Kidney capillary endothelial cell (primary cell): ENCODE results near the gene DLAT.
"Not testable (repeated sequence)": the region's sequence is repeated elsewhere in the genome, so short reads cannot be mapped to it uniquely, and the experiment has no call there.

Experiments
- DNase-seq: peaks from one replicate; pipeline ENCODE4 v3.0.0-alpha.2; 2018; ENCODE audit warnings: low spot score

DLAT gene

DNA sequence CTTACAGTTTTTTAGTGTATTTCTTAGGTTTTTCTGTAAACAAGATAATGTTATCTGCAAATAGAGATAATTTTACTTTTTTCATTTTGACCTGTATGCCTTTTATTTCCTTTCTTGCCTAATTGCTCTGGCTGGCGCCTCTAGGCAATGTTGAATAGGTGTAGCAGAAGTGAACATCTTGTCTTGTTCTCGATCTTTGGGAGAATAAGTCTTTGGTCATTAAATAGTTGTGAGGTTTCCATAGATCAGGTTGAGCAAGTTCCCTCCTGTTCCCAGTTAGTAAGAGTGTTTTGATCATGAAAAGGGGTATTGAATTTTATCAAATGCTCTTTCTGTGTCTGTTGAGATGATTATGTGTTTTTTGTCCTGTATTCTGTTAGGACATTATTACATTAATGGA is 24.6 kb downstream of the DLAT start:
- DNase-seq = no peak

- DNase-seq = no peak
Observed at GRCh38 chr11:112050721-112051120, 25.5 kb downstream of the DLAT start.

GRCh38 chr11:112051768-112052167 is 26.6 kb downstream of the DLAT start:
- DNase-seq = no peak

- DNase-seq = no peak
Observed at GRCh38 chr11:112057170-112057569, 32.0 kb downstream of the DLAT start.

DNA sequence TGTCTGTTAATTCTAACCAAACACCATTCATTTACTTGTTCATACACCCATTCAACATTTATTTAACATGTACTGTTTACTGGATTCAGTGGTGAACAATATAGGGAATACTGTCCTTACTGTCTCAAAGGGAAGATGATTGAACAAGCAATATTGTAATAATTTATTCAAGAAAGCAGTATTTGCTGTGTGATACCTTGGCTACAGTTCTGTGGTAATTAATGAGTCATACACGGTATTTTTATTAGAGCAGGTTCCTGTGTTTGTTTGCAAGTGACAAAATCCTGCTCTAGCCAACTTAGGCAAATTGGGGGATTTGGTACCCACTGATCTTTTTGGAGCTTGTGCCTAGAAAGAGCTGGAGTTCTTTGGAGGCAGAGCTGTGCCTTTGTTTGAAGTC is 32.9 kb downstream of the DLAT start:
- no peak for DNase-seq

- DNase-seq = no peak
Observed at GRCh38 chr11:112062923-112063322, 37.7 kb downstream of the DLAT start.

GRCh38 chr11:112073941-112074811 is 49.0 kb downstream of the DLAT start, which contains the start of the genes NKAPD1 and PIH1D2:
Gene NKAPD1, plus strand, starts transcription at chr11:112074299. Its CDS starts 1,276 bp downstream, at chr11:112075575.
Gene PIH1D2, minus strand, starts transcription at chr11:112074017. Its CDS starts 843 bp downstream, at chr11:112073174.
- peak; percentile 83 for DNase-seq

GRCh38 chr11:112082729-112083128 is 57.5 kb downstream of the DLAT start:
- no peak for DNase-seq

GRCh38 chr11:112085822-112086421 is 60.7 kb downstream of the DLAT start:
- DNase-seq = peak; percentile 35

DNA sequence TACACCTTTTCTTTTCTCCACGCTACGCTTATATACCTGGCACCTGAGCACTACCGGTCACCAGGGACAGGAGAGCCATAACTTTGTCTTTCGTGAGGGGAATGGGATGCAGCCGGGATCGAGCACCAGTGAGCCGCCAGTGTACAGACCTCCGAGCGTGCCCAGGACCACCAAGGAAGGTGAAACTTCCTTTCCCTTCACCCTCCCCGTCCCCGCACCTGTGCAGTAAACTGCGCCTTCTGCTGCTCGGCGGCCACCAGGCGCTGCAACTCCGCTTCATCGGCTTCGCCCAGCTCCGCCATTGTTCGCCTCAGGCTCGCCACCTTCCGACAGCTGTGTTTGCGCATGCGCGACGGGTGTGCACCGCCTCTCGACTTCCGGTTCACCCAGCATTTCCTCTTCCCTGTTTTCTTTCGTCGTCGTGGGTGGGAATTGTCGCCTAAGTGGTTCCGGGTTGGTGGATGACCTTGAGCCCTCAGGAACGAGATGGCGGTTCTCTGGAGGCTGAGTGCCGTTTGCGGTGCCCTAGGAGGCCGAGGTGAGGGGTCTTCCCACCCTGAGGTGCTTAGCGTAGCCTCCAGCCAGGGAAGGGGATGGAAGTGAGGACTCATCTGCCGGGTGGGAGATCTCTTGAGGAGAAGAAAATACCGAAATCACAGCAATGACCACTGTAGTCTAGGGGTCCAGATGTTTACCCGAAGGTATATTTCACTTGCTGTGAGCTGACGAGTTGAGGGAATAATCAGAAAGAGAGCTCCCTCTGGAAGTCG is 61.4 kb downstream of the DLAT start, which contains the start of the genes SDHD and TIMM8B:
SDHD (plus strand) TSS at position 452 of the 770 bp plus-strand sequence; CDS start at position 487, 35 bp downstream.
TIMM8B (minus strand) TSS at position 335 of the 770 bp plus-strand sequence; CDS start at position 302, 33 bp downstream.
- DNase-seq = peak; percentile 96

DNA sequence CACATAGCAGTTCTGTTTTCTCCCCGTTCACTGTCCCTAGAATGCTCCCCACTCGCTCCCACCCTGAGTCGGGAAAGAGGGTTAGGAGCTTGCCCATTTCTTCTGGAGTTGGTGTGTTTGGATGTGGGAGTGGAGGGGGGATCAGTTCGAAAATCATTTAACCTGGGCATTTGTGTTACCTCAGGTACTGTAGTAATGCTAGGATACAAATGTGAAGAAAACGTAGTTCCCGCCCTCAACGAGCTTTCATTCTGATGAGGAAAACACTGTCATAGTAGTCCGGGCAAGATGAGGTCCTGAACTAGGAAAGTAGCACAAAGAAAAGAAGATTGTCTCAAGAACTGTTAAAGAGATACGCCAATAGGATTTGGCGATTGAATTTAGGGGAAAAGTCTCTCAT is 62.0 kb downstream of the DLAT start:
- DNase-seq = no peak

- DNase-seq = not testable (repeated sequence)
Observed at GRCh38 chr11:112095302-112095701, 70.1 kb downstream of the DLAT start.

- no peak for DNase-seq
Observed at GRCh38 chr11:112096194-112096593, 71.0 kb downstream of the DLAT start.

DNA sequence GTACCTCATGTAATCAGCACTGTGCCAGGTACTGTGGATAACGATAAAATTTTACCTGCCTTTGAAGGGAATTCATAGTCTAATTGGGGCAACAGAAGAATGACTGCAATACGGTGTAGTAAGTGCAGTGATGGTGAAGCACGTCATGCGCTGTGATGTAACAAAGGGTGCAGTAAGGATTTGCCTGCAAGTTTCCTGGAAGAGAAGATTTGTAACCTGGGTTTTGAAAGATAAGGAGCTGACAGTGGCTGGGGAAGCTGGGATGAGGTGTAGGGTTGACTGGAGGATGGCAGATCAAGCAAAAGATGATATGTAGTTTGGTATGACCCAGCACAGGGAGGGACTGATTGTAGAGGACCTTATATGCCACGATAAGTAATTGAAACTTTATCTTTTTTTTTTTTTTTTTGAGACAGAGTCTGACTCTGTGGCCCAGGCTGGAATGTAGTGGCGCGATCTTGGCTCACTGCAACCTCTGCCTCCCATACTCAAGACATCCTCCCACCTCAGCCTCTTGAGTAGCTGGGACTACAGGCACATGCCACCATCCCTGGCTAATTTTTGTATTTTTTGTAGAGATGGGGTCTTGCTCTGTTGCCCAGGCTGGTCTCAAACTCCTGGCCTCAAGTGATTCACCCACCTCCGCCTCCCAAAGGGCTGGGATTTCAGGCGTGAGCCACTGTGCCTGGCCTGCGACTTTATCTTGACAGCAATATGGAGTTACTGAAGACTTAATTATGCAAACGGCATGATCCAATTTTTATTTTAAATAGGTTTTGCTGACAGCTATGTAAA is 72.7 kb downstream of the DLAT start:
- no peak for DNase-seq

- DNase-seq = no peak
Observed at GRCh38 chr11:112100462-112100861, 75.3 kb downstream of the DLAT start.

DNA sequence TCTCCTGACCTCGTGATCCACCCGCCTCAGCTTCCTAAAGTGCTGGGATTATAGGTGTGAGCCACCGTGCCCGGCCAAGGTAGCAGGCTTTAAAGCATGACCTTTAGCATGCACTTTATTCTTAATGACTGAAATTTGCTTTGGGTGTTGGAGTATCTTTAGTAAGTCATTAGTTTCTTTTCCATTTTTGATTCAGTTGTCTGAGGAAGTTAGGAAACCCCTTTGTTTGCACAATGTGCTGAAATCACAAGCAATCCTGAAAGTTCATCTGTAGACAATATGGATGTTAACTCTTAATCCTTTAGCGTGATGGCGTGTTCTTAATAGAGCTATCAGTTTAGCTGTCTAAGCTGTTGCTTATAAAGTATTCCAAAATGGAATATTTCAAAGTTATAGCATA is 78.2 kb downstream of the DLAT start:
- DNase-seq = no peak

- DNase-seq = no peak
Observed at GRCh38 chr11:112106070-112106469, 80.9 kb downstream of the DLAT start.
